HEK293 (cell line): ENCODE data around the gene APC2.

ENCODE experiments used
- CTCF ChIA-PET: fragments of 350-600 bp; formaldehyde crosslinking; extraction: SDS; loops from one replicate; lab custom pipeline; 2021; ENCODE audit warnings: antibody characterized with exemption; lab: Yijun Ruan, JAX
- POLR2A ChIA-PET: fragments of 300-600 bp; formaldehyde crosslinking; extraction: SDS; loops from one replicate; lab custom pipeline; 2020; ENCODE audit warnings: antibody characterized with exemption, inconsistent platforms; lab: Yijun Ruan, JAX
- H3K27ac ChIP-seq: fragments of 200-500 bp; sonication (Bioruptor generic); 2 replicates; pipeline ENCODE4 v1.5.1; 2014; ENCODE audit warnings: low read depth, low read length, control low read depth, inconsistent platforms; ENCODE audit errors: extremely low read depth
- H3K36me3 ChIP-seq, 2 experiments: fragments of 200-500 bp in 1 of 2; sonication (Bioruptor generic) in 1 of 2; 1 replicate in 1 of 2; 2 replicates in 1 of 2; pipeline ENCODE4 v1.5.1; 2014 to 2017; ENCODE audit warnings: inconsistent platforms in 2 of 2, low read length in 2 of 2; ENCODE audit not compliant: control insufficient read depth in 2 of 2, insufficient read depth in 1 of 2
- H3K4me1 ChIP-seq: fragments of 200-500 bp; sonication (Bioruptor generic); 2 replicates; pipeline ENCODE4 v1.5.1; 2014; ENCODE audit warnings: mild to moderate bottlenecking, low read length, inconsistent platforms; ENCODE audit not compliant: control insufficient read depth, insufficient read depth
- H3K4me3 ChIP-seq: 2 replicates; pipeline ENCODE4 v1.5.1; 2011; ENCODE audit warnings: low read depth, mild to moderate bottlenecking, control low read depth, low read length, moderate library complexity
- H3K9me3 ChIP-seq: fragments of 200-500 bp; sonication (Bioruptor generic); 2 replicates; pipeline ENCODE4 v1.5.1; 2014; ENCODE audit warnings: low read depth, low read length, inconsistent platforms; ENCODE audit not compliant: control insufficient read depth, insufficient read depth
- BCL11A ChIP-seq: fragments of 450-650 bp; formaldehyde crosslinking; IDR thresholded peaks from 2 replicates; pipeline ENCODE4 v1.5.1; 2016; ENCODE audit warnings: low read depth, missing biosample characterization, missing genetic modification characterization
- BCL6B ChIP-seq: fragments of 450-650 bp; formaldehyde crosslinking; IDR thresholded peaks from 2 replicates; pipeline ENCODE4 v1.5.1; 2017; ENCODE audit warnings: missing biosample characterization, missing genetic modification characterization
- EGR2 ChIP-seq: fragments of 450-650 bp; formaldehyde crosslinking; IDR thresholded peaks from 2 replicates; pipeline ENCODE4 v1.5.1; 2016; ENCODE audit warnings: low read depth, missing biosample characterization, missing genetic modification characterization
- GLIS2 ChIP-seq: fragments of 450-650 bp; formaldehyde crosslinking; IDR thresholded peaks from 2 replicates; pipeline ENCODE4 v1.5.1; 2016; ENCODE audit warnings: missing biosample characterization, missing genetic modification characterization
- KLF16 ChIP-seq: fragments of 450-650 bp; formaldehyde crosslinking; IDR thresholded peaks from 2 replicates; pipeline ENCODE4 v1.5.1; 2017; ENCODE audit warnings: missing biosample characterization, missing genetic modification characterization
- KLF8 ChIP-seq: fragments of 450-650 bp; formaldehyde crosslinking; IDR thresholded peaks from 2 replicates; pipeline ENCODE4 v1.5.1; 2016; ENCODE audit warnings: missing biosample characterization, missing genetic modification characterization
- MZF1 ChIP-seq: fragments of 450-650 bp; formaldehyde crosslinking; IDR thresholded peaks from 2 replicates; pipeline ENCODE4 v1.5.1; 2017; ENCODE audit warnings: missing biosample characterization, missing genetic modification characterization, borderline replicate concordance
- PRDM10 ChIP-seq: fragments of 450-650 bp; formaldehyde crosslinking; IDR thresholded peaks from 2 replicates; pipeline ENCODE4 v1.5.1; 2016; ENCODE audit warnings: missing biosample characterization, missing genetic modification characterization
- SP7 ChIP-seq: fragments of 450-650 bp; formaldehyde crosslinking; IDR thresholded peaks from 2 replicates; pipeline ENCODE4 v1.5.1; 2016; ENCODE audit warnings: missing biosample characterization, missing genetic modification characterization
- ZBTB10 ChIP-seq: fragments of 450-650 bp; formaldehyde crosslinking; IDR thresholded peaks from 2 replicates; pipeline ENCODE4 v1.5.1; 2016; ENCODE audit warnings: missing biosample characterization, missing genetic modification characterization
- ZBTB26 ChIP-seq: fragments of 450-650 bp; formaldehyde crosslinking; optimal IDR thresholded peaks from 2 replicates; pipeline ENCODE3; 2016; ENCODE audit warnings: missing biosample characterization, mild to moderate bottlenecking, missing genetic modification characterization
- ZBTB7A ChIP-seq: fragments of 450-650 bp; formaldehyde crosslinking; IDR thresholded peaks from 2 replicates; pipeline ENCODE4 v1.5.1; 2016; ENCODE audit warnings: low read depth, missing biosample characterization, missing genetic modification characterization
- ZIC2 ChIP-seq: fragments of 450-650 bp; formaldehyde crosslinking; IDR thresholded peaks from 2 replicates; pipeline ENCODE4 v1.5.1; 2016; ENCODE audit warnings: missing biosample characterization, missing genetic modification characterization
- ZNF140 ChIP-seq: fragments of 450-650 bp; formaldehyde crosslinking; IDR thresholded peaks from 2 replicates; pipeline ENCODE4 v1.5.1; 2016; ENCODE audit warnings: missing biosample characterization, missing genetic modification characterization
- ZNF175 ChIP-seq: fragments of 450-650 bp; formaldehyde crosslinking; IDR thresholded peaks from 2 replicates; pipeline ENCODE4 v1.5.1; 2016; ENCODE audit warnings: missing biosample characterization, missing genetic modification characterization
- ZNF335 ChIP-seq: fragments of 450-650 bp; formaldehyde crosslinking; conservative IDR thresholded peaks from 2 replicates; pipeline ENCODE4 v1.5.1; 2016; ENCODE audit warnings: missing biosample characterization, missing genetic modification characterization
- ZNF341 ChIP-seq: fragments of 450-650 bp; formaldehyde crosslinking; IDR thresholded peaks from 2 replicates; pipeline ENCODE4; 2016; ENCODE audit warnings: low read depth, missing biosample characterization, missing genetic modification characterization
- ZNF394 ChIP-seq: fragments of 450-650 bp; formaldehyde crosslinking; IDR thresholded peaks from 2 replicates; pipeline ENCODE4 v1.5.1; 2016; ENCODE audit warnings: missing biosample characterization, missing genetic modification characterization, mild to moderate bottlenecking, moderate library complexity, borderline replicate concordance
- ZNF404 ChIP-seq: fragments of 450-650 bp; formaldehyde crosslinking; IDR thresholded peaks from 2 replicates; pipeline ENCODE4 v1.5.1; 2017; ENCODE audit warnings: missing biosample characterization, missing genetic modification characterization
- ZNF426 ChIP-seq: fragments of 450-650 bp; formaldehyde crosslinking; IDR thresholded peaks from 2 replicates; pipeline ENCODE4 v1.5.1; 2017; ENCODE audit warnings: missing biosample characterization, missing genetic modification characterization, mild to moderate bottlenecking, inconsistent platforms, moderate library complexity
- ZNF600 ChIP-seq: fragments of 450-650 bp; formaldehyde crosslinking; IDR thresholded peaks from 2 replicates; pipeline ENCODE4 v1.5.1; 2016; ENCODE audit warnings: missing biosample characterization, missing genetic modification characterization
- ZNF623 ChIP-seq: fragments of 450-650 bp; formaldehyde crosslinking; IDR thresholded peaks from 2 replicates; pipeline ENCODE4 v1.5.1; 2016; ENCODE audit warnings: missing biosample characterization, missing genetic modification characterization
- ZNF670 ChIP-seq: fragments of 450-650 bp; formaldehyde crosslinking; IDR thresholded peaks from 2 replicates; pipeline ENCODE4 v1.5.1; 2016; ENCODE audit warnings: missing biosample characterization, missing genetic modification characterization, low read depth
- TF ChIP-seq, protein P1 (sequence below): fragments of 450-650 bp; formaldehyde crosslinking; IDR thresholded peaks from 2 replicates; pipeline ENCODE4 v1.5.1; 2016; ENCODE audit warnings: missing biosample characterization, missing genetic modification characterization
- TF ChIP-seq, protein P2 (sequence below): fragments of 450-650 bp; formaldehyde crosslinking; IDR thresholded peaks from 2 replicates; pipeline ENCODE4 v1.5.1; 2016; ENCODE audit warnings: missing biosample characterization, missing genetic modification characterization

APC2 gene

DNA sequence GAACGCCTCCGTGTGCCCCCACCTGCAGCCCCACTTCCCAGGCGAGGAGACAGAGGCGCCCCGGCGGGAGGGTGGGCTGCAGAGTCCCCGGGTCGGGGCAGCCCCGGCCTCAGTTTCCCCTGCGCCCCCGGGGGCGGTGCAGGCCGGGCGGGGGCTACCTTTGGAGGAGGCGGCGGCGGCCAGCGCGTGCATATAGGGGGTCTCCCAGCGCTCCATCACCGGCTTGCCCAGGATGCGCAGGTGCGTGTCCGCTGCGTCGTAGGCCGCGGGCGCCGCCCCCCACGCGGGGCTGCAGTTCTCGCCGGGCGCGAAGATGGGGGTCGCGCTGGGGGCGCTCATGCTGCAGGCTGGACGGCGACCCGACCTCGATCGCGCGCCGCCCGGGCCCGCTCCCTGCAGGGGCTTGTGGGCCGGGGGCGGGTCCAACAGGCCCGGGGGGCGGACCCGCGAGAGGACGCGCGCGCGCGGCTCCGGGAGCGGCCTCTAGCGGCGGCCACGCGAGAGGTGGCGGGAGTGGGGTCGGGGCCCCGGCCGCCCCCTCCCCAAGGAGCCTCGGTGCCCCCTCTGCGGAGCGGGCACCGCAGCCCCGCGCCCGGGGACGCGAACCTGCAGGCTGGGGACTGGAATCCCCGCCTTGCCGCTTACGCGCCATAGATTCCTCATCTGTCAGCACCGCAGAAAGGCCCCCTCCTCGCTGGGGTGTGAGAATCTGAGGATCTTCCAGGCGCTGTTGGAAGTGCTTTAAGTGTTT lies 48.6 kb upstream of the APC2 start, which contains the start of gene GAMT:
Gene GAMT, minus strand, starts transcription at position 405 of the 751 bp plus-strand sequence. Its CDS starts 66 bp downstream, at position 339.
- Histone ChIP-seq H3K4me1 (no peaks in the 10 kb centered on the region), H3K27ac (peak within 1 kb of the TSS; percentile 42; the same call in 1 of the 2 replicates)
- POLR2A ChIA-PET = interaction anchor here (0.6 kb wide), 1 partner anchor 80 kb away, joined by 3 read pairs; no protein-coding TSS in a partner anchor
- 0 out of 2 replicates have a peak, but pooled peaks have one; percentile 36 for TF ChIP-seq KLF16 (tag by site-specific recombination)
- TF ChIP-seq ZBTB26 (tag by site-specific recombination) = peak; percentile 81
- TF ChIP-seq ZBTB10 = peak; percentile 54; the same call in 1 of the 2 replicates
- no peak for TF ChIP-seq ZNF426 (tag by site-specific recombination)
- TF ChIP-seq BCL11A (tag by site-specific recombination) = no peak
- TF ChIP-seq BCL6B (tag by site-specific recombination) = no peak
- peak; percentile 51; the same call in 1 of the 2 replicates for TF ChIP-seq GLIS2 (tag by site-specific recombination)
- no peak for TF ChIP-seq ZNF140 (tag by site-specific recombination)
- TF ChIP-seq ZNF404 (tag by site-specific recombination) = no peak
- TF ChIP-seq ZNF623 (tag by site-specific recombination) = no peak
- no peak for TF ChIP-seq ZNF175 (tag by site-specific recombination)
- TF ChIP-seq, protein P1, sequence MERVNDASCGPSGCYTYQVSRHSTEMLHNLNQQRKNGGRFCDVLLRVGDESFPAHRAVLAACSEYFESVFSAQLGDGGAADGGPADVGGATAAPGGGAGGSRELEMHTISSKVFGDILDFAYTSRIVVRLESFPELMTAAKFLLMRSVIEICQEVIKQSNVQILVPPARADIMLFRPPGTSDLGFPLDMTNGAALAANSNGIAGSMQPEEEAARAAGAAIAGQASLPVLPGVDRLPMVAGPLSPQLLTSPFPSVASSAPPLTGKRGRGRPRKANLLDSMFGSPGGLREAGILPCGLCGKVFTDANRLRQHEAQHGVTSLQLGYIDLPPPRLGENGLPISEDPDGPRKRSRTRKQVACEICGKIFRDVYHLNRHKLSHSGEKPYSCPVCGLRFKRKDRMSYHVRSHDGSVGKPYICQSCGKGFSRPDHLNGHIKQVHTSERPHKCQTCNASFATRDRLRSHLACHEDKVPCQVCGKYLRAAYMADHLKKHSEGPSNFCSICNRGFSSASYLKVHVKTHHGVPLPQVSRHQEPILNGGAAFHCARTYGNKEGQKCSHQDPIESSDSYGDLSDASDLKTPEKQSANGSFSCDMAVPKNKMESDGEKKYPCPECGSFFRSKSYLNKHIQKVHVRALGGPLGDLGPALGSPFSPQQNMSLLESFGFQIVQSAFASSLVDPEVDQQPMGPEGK (tag by site-specific recombination) = peak; percentile 23
- TF ChIP-seq ZNF394 (tag by site-specific recombination) = no peak
- TF ChIP-seq, protein P2, sequence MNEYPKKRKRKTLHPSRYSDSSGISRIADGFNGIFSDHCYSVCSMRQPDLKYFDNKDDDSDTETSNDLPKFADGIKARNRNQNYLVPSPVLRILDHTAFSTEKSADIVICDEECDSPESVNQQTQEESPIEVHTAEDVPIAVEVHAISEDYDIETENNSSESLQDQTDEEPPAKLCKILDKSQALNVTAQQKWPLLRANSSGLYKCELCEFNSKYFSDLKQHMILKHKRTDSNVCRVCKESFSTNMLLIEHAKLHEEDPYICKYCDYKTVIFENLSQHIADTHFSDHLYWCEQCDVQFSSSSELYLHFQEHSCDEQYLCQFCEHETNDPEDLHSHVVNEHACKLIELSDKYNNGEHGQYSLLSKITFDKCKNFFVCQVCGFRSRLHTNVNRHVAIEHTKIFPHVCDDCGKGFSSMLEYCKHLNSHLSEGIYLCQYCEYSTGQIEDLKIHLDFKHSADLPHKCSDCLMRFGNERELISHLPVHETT (tag by site-specific recombination) = no peak
- TF ChIP-seq ZNF335 (tag by site-specific recombination) = no peak
- TF ChIP-seq SP7 (tag by site-specific recombination) = no peak
- TF ChIP-seq ZIC2 (tag by site-specific recombination) = no peak
- TF ChIP-seq ZNF341 = peak; percentile 53
- TF ChIP-seq MZF1 (tag by site-specific recombination) = no peak
- no peak for TF ChIP-seq PRDM10 (tag by site-specific recombination)
- no peak for TF ChIP-seq ZNF670
- TF ChIP-seq EGR2 (tag by site-specific recombination) = 0 out of 2 replicates have a peak, but pooled peaks have one; percentile 16
- no peak for TF ChIP-seq KLF8 (tag by site-specific recombination)
- TF ChIP-seq ZBTB7A (tag by site-specific recombination) = no peak
- TF ChIP-seq ZNF600 = no peak

More for the DNA sequence above, 48.6 kb upstream of the APC2 start, which contains the start of gene GAMT:
- Histone ChIP-seq H3K9me3 (no peaks in the 10 kb centered on the region), H3K36me3 (peaks cover 0 to 21% of the 10 kb centered on the region in 2 experiments; a peak in 1 of 3 replicates), H3K4me3 (peak within 1 kb of the TSS; percentile 61)
- CTCF ChIA-PET = no interaction called here
